ENCODE data around the gene AGTRAP. TPM values are rescaled to one million over a fixed set of nuclear protein-coding genes. Genes with fewer than 3 reads are reported as not detected.

AGTRAP gene
- total and polyA plus RNA-seq, 9 of the 15 experiments (the other 6 are each of a cell fraction or from before 2014, with no cell fraction given): 26.8 to 105 (median 57.5) TPM

- TF ChIP-seq CHD7 (IDR thresholded peaks at IDR 0.05; ENCODE audit: low read depth, low read length): no peak
- TF ChIP-seq ZNF143 (CRISPR knock-in tag; IDR thresholded peaks at IDR 0.05): no peak
- no peak for TF ChIP-seq ILF3 (IDR thresholded peaks at IDR 0.05; ENCODE audit: borderline replicate concordance)
- TF ChIP-seq LEF1 (IDR thresholded peaks at IDR 0.05): 0 out of 2 replicates have a peak, but pooled peaks have one; percentile 25
- no peak for TF ChIP-seq NR2F6 (CRISPR knock-in tag; IDR thresholded peaks at IDR 0.05)
- no peak for TF ChIP-seq HEY1 (CRISPR knock-in tag; IDR thresholded peaks at IDR 0.05; ENCODE audit: borderline replicate concordance)
- TF ChIP-seq ZNF445 (CRISPR knock-in tag; IDR thresholded peaks at IDR 0.05; ENCODE audit: low read depth): no peak
- peak in 1 of 2 experiments; percentile 48 for TF ChIP-seq E2F6 (IDR thresholded peaks at IDR 0.05; ENCODE audit: borderline replicate concordance in 1 of 2, extremely low read depth in 1 of 2, insufficient read depth in 1 of 2, insufficient read length in 1 of 2, low read depth in 1 of 2, low read length in 1 of 2, poor library complexity in 1 of 2, severe bottlenecking in 1 of 2)
- no peak for TF ChIP-seq E2F4 (CRISPR knock-in tag; IDR thresholded peaks at IDR 0.05; ENCODE audit: low read depth)
- TF ChIP-seq DACH1 (IDR thresholded peaks at IDR 0.05; ENCODE audit: partially characterized antibody): peak; percentile 80
- TF ChIP-seq ZNF583 (CRISPR knock-in tag; IDR thresholded peaks at IDR 0.05): no peak
- TF ChIP-seq CXXC5 (CRISPR knock-in tag; IDR thresholded peaks at IDR 0.05): peak; percentile 61
Observed at GRCh38 chr1:11749203-11749689, 13.3 kb downstream of the AGTRAP start (continued).
